Subcutaneous adipose tissue (tissue), 4 donors: ENCODE data around the gene FRMD6. TPM values are rescaled to one million over a fixed set of nuclear protein-coding genes. Genes with fewer than 3 reads are reported as not detected.

ENCODE experiments used
- CTCF ChIP-seq: fragments of 450-650 bp; IDR thresholded peaks from one replicate; pipeline ENCODE4 v1.5.1; 2016; ENCODE audit warnings: low read depth, mild to moderate bottlenecking, control low read depth, antibody characterized with exemption, moderate library complexity
- total RNA-seq, 4 donors: library from RNA; depleted of rRNA; stranded (reverse); fragments of >200 nt; gene quantifications; one replicate each; pipeline ENCODE4 v1.1.0, GENCODE V29; 2016

FRMD6 gene
- total RNA-seq, 4 donors from 2014 or later: 14.1 to 19.4 (median 18.2) TPM

GRCh38 chr14:51681411-51681810 is 29.7 kb downstream of the FRMD6 start:
- no peak for TF ChIP-seq CTCF

- no peak for TF ChIP-seq CTCF
Measured at GRCh38 chr14:51682411-51682810, 30.7 kb downstream of the FRMD6 start.

- no peak for TF ChIP-seq CTCF
Measured at GRCh38 chr14:51684760-51685159, 33.0 kb downstream of the FRMD6 start.

- TF ChIP-seq CTCF: no peak
Measured at GRCh38 chr14:51691176-51691575, 39.5 kb downstream of the FRMD6 start.

- no peak for TF ChIP-seq CTCF
Measured at GRCh38 chr14:51692646-51693045, 40.9 kb downstream of the FRMD6 start.

GRCh38 chr14:51697848-51698247 is 46.1 kb downstream of the FRMD6 start:
- no peak for TF ChIP-seq CTCF

- no peak for TF ChIP-seq CTCF
Measured at GRCh38 chr14:51701951-51702350, 50.2 kb downstream of the FRMD6 start.
